HEK293 (cell line): Measurements from ENCODE around the gene C1RL.

ENCODE experiments used
- CTCF ChIP-seq: fragments of 450-650 bp; formaldehyde crosslinking; IDR thresholded peaks from 2 replicates; pipeline ENCODE4 v1.5.1; 2016; ENCODE audit warnings: missing biosample characterization, missing genetic modification characterization
- TSHZ1 ChIP-seq: fragments of 450-650 bp; formaldehyde crosslinking; IDR thresholded peaks from 2 replicates; pipeline ENCODE4 v1.5.1; 2016; ENCODE audit warnings: missing biosample characterization, missing genetic modification characterization, borderline replicate concordance
- ZNF138 ChIP-seq: fragments of 450-650 bp; formaldehyde crosslinking; IDR thresholded peaks from 2 replicates; pipeline ENCODE4 v1.5.1; 2016; ENCODE audit warnings: missing biosample characterization, missing genetic modification characterization, borderline replicate concordance

- TF ChIP-seq CTCF (tag by site-specific recombination) (no peak), TSHZ1 (tag by site-specific recombination) (no peak), ZNF138 (tag by site-specific recombination) (no peak)
These were observed 14.1 kb upstream of the C1RL start for GRCh38 chr12:7122811-7123769.
